ENCODE measurements around the gene KIAA1210. TPM values are rescaled to one million over a fixed set of nuclear protein-coding genes. Genes with fewer than 3 reads are reported as not detected.

The KIAA1210 gene
- total and polyA plus RNA-seq, 2 of the 4 experiments (the other 2 are of a cell fraction), result not detected

GRCh38 chrX:119072744-119073143, 54.9 kb downstream of the KIAA1210 start, which contains the start of gene CT47C1:
CT47C1 (plus strand) TSS chrX:119072993; CDS start chrX:119073226, 233 bp downstream.
- Histone ChIP-seq H4K8ac (ENCODE audit: low read depth in 2 of 2, low read length in 2 of 2) (no peak within 1 kb of the TSS), H2AFZ (replicated peaks; ENCODE audit: low read length, poor library complexity) (no peak within 1 kb of the TSS), H3K56ac (ENCODE audit: extremely low read depth, insufficient read depth, low read length) (no peak within 1 kb of the TSS), H3K4me2 (ENCODE audit: low read depth, low read length) (no peak within 1 kb of the TSS), H2AK9ac (replicated peaks; ENCODE audit: low read depth, low read length, poor library complexity) (no peak within 1 kb of the TSS), H3K9me1 (ENCODE audit: insufficient read depth, low read length) (no peaks in the 10 kb centered on the region), H4K20me1 (ENCODE audit: insufficient read depth, low read length) (no peaks in the 10 kb centered on the region), H3K79me1 (ENCODE audit: low read depth in 1 of 2, low read length in 2 of 2) (no peaks in the 10 kb centered on the region), H3K14ac (replicated peaks; ENCODE audit: low read depth, low read length) (no peak within 1 kb of the TSS), H3K27me3 (ENCODE audit: control insufficient read depth, insufficient read depth, low read length) (peaks cover under 1% of the 10 kb centered on the region; the same call in 1 of the 2 replicates), H2AK5ac (ENCODE audit: low read depth, low read length) (no peak within 1 kb of the TSS), H3K9ac (ENCODE audit: low read depth, low read length) (no peak within 1 kb of the TSS), H2BK15ac (ENCODE audit: low read depth, low read length) (no peak within 1 kb of the TSS), H3K4ac (ENCODE audit: low read depth, low read length) (no peak within 1 kb of the TSS), H3K36me3 (ENCODE audit: control insufficient read depth, insufficient read depth, low read length) (no peaks in the 10 kb centered on the region), H2BK5ac (ENCODE audit: low read depth, low read length, poor library complexity, severe bottlenecking) (no peak within 1 kb of the TSS), H3K27ac (ENCODE audit: insufficient read depth, low read length) (no peak within 1 kb of the TSS), H3K23ac (ENCODE audit: low read depth, low read length) (no peak within 1 kb of the TSS), H2BK20ac (ENCODE audit: low read depth, low read length) (no peak within 1 kb of the TSS), H4K5ac (ENCODE audit: low read depth, low read length) (no peak within 1 kb of the TSS), H2BK120ac (ENCODE audit: low read depth, low read length) (no peak within 1 kb of the TSS), H3K4me1 (ENCODE audit: control insufficient read depth, insufficient read depth, low read length) (no peaks in the 10 kb centered on the region), H4K91ac (ENCODE audit: insufficient read depth, low read depth, low read length) (no peak within 1 kb of the TSS), H3K18ac (ENCODE audit: low read depth, low read length) (no peak within 1 kb of the TSS), H3K9me3 (ENCODE audit: control insufficient read depth, insufficient read depth, low read length) (no peaks in the 10 kb centered on the region), H3K4me3 (ENCODE audit: insufficient read depth, low read depth, low read length) (no peak within 1 kb of the TSS)
- no peak for ATAC-seq (ENCODE audit: low read depth)
- no peak for DNase-seq
- TF ChIP-seq SMC3 (IDR thresholded peaks at IDR 0.05; ENCODE audit: low read depth, low read length) (no peak), FOS (IDR thresholded peaks at IDR 0.05; ENCODE audit: low read depth, low read length) (no peak), RAD21 (IDR thresholded peaks at IDR 0.05; ENCODE audit: low read length) (no peak), MAFK (IDR thresholded peaks at IDR 0.05; ENCODE audit: low read depth, low read length) (no peak), RFX5 (IDR thresholded peaks at IDR 0.05; ENCODE audit: low read depth, low read length) (no peak), RCOR1 (IDR thresholded peaks at IDR 0.05; ENCODE audit: insufficient replicate concordance, low read length) (no peak), USF2 (IDR thresholded peaks at IDR 0.05; ENCODE audit: low read depth, low read length) (no peak), POLR2A (IDR thresholded peaks at IDR 0.05; ENCODE audit: low read depth, low read length) (no peak), CEBPB (IDR thresholded peaks at IDR 0.05; ENCODE audit: low read depth, low read length) (no peak), CTCF (conservative IDR thresholded peaks at IDR 0.05; ENCODE audit: low read depth, low read length) (no peak), CHD1 (IDR thresholded peaks at IDR 0.05; ENCODE audit: low read depth, low read length) (no peak), ELK1 (IDR thresholded peaks at IDR 0.05; ENCODE audit: borderline replicate concordance, low read depth, low read length) (no peak), MXI1 (IDR thresholded peaks at IDR 0.05; ENCODE audit: borderline replicate concordance, low read depth, low read length) (no peak), NFE2L2 (IDR thresholded peaks at IDR 0.05; ENCODE audit: low read depth, low read length) (no peak)
- 85% methylated on average over 5 of the region's 6 CpGs; no CpG with 5 or more reads in 1 of the 2 experiments for WGBS, 2 experiments (ENCODE audit: extremely low coverage in 2 of 2, insufficient read length in 1 of 2)
- POLR2A ChIA-PET (ENCODE audit: unreplicated experiment), result no interaction called here
- CTCF ChIA-PET, result no interaction called here
- no TSS peak for BruUV-seq (replicated peaks)
- intact Hi-C loops (cut with micrococcal nuclease) (no loop called here), dilution Hi-C loops (cut with HindIII; ENCODE audit: low sequenced_read_pairs, unreplicated experiment) (no loop called here), in situ Hi-C loops (cut with MboI; ENCODE audit: low sequenced_read_pairs) (loop anchor here (5.0 kb wide), 1 partner anchor 225 kb away; no protein-coding TSS in a partner anchor)

Measured in IMR-90 (cell line).